ENCODE results near the gene HINFP.
"Not testable (repeated sequence)": the region's sequence is repeated elsewhere in the genome, so short reads cannot be mapped to it uniquely, and the experiment has no call there.

The HINFP gene

DNA sequence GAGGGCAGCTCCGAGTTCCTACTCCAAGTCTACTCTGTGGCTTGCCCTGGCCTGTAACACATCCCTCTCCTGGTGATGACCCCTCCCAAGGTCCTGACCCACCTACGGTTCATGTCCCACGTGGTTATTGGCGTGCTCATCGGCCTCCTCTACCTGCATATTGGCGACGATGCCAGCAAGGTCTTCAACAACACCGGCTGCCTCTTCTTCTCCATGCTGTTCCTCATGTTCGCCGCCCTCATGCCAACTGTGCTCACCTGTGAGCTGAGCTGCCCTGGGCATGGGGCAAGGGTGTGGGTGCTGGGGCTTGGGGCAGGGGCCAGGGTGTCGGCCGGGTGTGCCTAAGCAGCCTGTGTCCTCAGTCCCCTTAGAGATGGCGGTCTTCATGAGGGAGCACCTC lies 37.1 kb downstream of the HINFP start:
- DNase-seq, result no peak

DNA sequence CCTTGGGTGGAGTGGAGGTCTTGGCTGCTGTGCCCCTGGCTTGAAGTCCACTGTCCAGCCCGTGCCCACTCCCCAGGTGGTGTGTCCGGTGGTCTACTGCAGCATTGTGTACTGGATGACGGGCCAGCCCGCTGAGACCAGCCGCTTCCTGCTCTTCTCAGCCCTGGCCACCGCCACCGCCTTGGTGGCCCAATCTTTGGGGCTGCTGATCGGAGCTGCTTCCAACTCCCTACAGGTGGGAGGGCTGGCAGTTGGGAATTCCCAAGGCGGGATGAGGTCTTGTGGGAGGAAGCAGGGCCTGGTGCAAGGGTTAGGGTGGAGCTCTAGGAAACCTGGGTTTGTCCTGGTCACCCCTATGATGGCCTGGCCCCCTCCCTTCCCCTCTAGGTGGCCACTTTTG lies 38.8 kb downstream of the HINFP start:
- DNase-seq, result no peak

GRCh38 chr11:119161871-119162270 lies 40.5 kb downstream of the HINFP start:
- no peak for DNase-seq

- DNase-seq, result no peak
Measured at GRCh38 chr11:119166368-119167076, 45.1 kb downstream of the HINFP start.

DNA sequence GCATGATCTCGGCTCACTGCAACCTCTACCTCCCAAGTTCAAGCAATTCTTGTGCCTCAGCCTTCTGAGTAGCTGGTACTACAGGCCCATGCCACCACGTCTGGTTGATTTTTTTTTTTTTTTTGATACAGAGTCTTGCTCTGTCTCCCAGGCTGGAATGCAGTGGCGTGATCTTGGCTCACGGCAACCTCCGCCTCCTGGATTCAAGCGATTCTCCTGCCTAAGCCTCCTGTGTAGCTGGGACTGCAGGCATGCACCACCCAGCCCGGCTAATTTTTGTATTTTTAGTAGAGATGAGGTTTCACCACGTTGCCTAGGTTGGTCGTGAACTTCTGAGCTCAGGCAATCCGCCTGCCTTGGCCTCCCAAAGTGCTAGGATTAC lies 45.7 kb downstream of the HINFP start:
- not testable (repeated sequence) for DNase-seq

- DNase-seq, result no peak
Measured at GRCh38 chr11:119167933-119168332, 46.6 kb downstream of the HINFP start.

GRCh38 chr11:119168471-119169281 lies 47.3 kb downstream of the HINFP start, which contains the start of gene NLRX1:
Gene NLRX1, plus strand, starts transcription at chr11:119168725. Its CDS starts 2,679 bp downstream, at chr11:119171404.
- no peak for DNase-seq

GRCh38 chr11:119169282-119169719 lies 47.9 kb downstream of the HINFP start:
- DNase-seq, result no peak

DNA sequence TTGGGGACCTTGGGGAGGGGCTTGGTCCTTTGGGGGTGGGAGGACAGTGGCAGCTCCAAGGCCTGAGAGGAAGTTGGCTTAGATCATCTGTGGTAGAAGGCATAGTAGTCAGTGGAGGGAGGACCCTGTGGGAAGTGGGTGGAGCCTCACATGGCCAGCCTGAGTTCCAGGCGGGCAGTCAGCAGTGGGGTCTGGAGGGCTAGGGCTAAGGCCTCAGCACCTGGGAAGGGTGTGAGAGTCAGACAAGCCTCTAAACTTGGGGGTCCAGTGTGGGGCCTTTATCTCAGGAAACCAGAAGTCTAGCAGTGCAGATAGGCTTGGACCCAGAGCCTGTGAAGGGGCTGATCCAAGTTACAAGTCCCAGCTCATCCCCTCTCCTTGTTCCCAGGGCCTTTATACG lies 51.1 kb downstream of the HINFP start:
- DNase-seq, result no peak

GRCh38 chr11:119173453-119173852 lies 52.1 kb downstream of the HINFP start:
- DNase-seq, result no peak

GRCh38 chr11:119175493-119176077 lies 54.2 kb downstream of the HINFP start:
- no peak for DNase-seq

- DNase-seq, result no peak
Measured at GRCh38 chr11:119178166-119178680, 56.8 kb downstream of the HINFP start.

DNA sequence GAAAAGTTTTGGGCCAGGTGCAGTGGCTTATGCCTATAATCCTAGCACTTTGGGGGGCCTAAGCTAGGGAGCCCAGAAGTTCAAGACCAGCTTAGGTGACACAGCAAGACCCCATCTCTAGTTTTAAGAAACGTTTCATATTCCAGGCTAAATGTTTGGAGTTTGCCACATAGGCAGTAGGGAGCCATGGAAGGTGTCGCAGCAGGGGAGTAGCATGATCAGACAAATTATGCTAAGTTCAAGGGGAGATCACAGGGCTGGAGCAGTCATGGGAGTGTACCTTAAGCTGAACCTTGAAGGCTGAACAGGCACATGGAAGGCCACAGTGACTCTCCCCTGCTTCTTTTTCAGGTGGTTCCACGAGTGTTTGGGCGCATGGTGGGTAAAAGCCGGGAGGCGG lies 58.0 kb downstream of the HINFP start:
- DNase-seq, result no peak

- DNase-seq, result peak; percentile 99
Measured at GRCh38 chr11:119179983-119180382, 58.6 kb downstream of the HINFP start.

- DNase-seq, result no peak
Measured at GRCh38 chr11:119180729-119181676, 59.6 kb downstream of the HINFP start.

GRCh38 chr11:119181677-119182412 lies 60.5 kb downstream of the HINFP start:
- DNase-seq, result peak; percentile 64

GRCh38 chr11:119184399-119184798 lies 63.0 kb downstream of the HINFP start:
- not testable (repeated sequence) for DNase-seq

Measured in NCI-H1105 (cell line).